ENCODE data around the gene SHC2. TPM values are rescaled to one million over a fixed set of nuclear protein-coding genes. Genes with fewer than 3 reads are reported as not detected.

Gene SHC2
- total and polyA plus RNA-seq, 9 of the 15 experiments (the other 6 are each of a cell fraction or from before 2014, with no cell fraction given): 0.14 to 0.36 (median 0.17) TPM; not detected in 5

GRCh38 chr19:458091-459042, 2.5 kb downstream of the SHC2 start:
- Histone ChIP-seq H4K20me1 (replicated peaks; ENCODE audit: control insufficient read depth, insufficient read depth, low read length) (no peaks in the 10 kb centered on the region), H3K27me3 (ENCODE audit: control insufficient read depth in 2 of 2, insufficient read depth in 2 of 2, low read length in 2 of 2) (peaks cover 6 to 45% of the 10 kb centered on the region in 2 experiments; a peak in 4 of 5 replicates), H3K36me3 (ENCODE audit: control insufficient read depth, insufficient read depth, low read length) (no peaks in the 10 kb centered on the region), H3K9me3 (replicated peaks; ENCODE audit: control insufficient read depth, insufficient read depth, low read depth, low read length) (no peaks in the 10 kb centered on the region; the same call in 1 of the 2 replicates), H3K27ac (ENCODE audit: extremely low read depth, low read depth, low read length) (no peak overlapping the region), H3K79me2 (ENCODE audit: control insufficient read depth, insufficient read depth, low read length) (no peaks in the 10 kb centered on the region), H3K9ac (ENCODE audit: insufficient read depth in 1 of 2, low read depth in 2 of 2, low read length in 2 of 2) (no peak overlapping the region), H3K4me1 (replicated peaks in 1 of 2; ENCODE audit: control insufficient read depth in 2 of 2, insufficient read depth in 2 of 2, low read length in 2 of 2) (peaks cover 5 to 44% of the 10 kb centered on the region in 2 experiments; a peak in 4 of 5 replicates), H3K9me1 (ENCODE audit: control insufficient read depth, insufficient read depth, low read length) (no peaks in the 10 kb centered on the region), H3K4me3 (no peak overlapping the region), H3K4me2 (ENCODE audit: insufficient read depth, low read length) (no peak overlapping the region), H2AFZ (ENCODE audit: low read depth, low read length) (no peak overlapping the region)
- DNase-seq (ENCODE audit: extremely low read depth in 1 of 4, low spot score in 3 of 4): no peak
- ChIA-PET POLR2A (no interaction called here), CTCF (ENCODE audit: low intra/inter-chr PET ratio) (no interaction called here)
- TF ChIP-seq, protein P1, sequence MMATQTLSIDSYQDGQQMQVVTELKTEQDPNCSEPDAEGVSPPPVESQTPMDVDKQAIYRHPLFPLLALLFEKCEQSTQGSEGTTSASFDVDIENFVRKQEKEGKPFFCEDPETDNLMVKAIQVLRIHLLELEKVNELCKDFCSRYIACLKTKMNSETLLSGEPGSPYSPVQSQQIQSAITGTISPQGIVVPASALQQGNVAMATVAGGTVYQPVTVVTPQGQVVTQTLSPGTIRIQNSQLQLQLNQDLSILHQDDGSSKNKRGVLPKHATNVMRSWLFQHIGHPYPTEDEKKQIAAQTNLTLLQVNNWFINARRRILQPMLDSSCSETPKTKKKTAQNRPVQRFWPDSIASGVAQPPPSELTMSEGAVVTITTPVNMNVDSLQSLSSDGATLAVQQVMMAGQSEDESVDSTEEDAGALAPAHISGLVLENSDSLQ (IDR thresholded peaks at IDR 0.05): no peak
- TF ChIP-seq ZNF146 (CRISPR knock-in tag; IDR thresholded peaks at IDR 0.05; ENCODE audit: unreplicated experiment): no peak
- TF ChIP-seq NFIX (CRISPR knock-in tag; IDR thresholded peaks at IDR 0.05; ENCODE audit: low read depth): no peak
- TF ChIP-seq ZBTB7A (IDR thresholded peaks at IDR 0.05; ENCODE audit: borderline replicate concordance, control insufficient read depth, low read depth, low read length): no peak; the same call in 1 of the 2 replicates
- TF ChIP-seq CBFA2T3 (IDR thresholded peaks at IDR 0.05): no peak
- no peak for TF ChIP-seq PHF21A (IDR thresholded peaks at IDR 0.05; ENCODE audit: borderline replicate concordance, low read depth)
- TF ChIP-seq ZMIZ1 (IDR thresholded peaks at IDR 0.05; ENCODE audit: low read depth in 2 of 2, low read length in 2 of 2): no peak
- no peak for TF ChIP-seq ZNF75A (CRISPR knock-in tag; IDR thresholded peaks at IDR 0.05)
- TF ChIP-seq ATF2 (CRISPR knock-in tag; IDR thresholded peaks at IDR 0.05): no peak
- TF ChIP-seq POLR3A (IDR thresholded peaks at IDR 0.05; ENCODE audit: borderline replicate concordance, extremely low read depth, insufficient read depth, insufficient read length): no peak
- in situ Hi-C loops (cut with MboI) (no loop called here), intact Hi-C loops (cut with micrococcal nuclease) (no loop called here)
- no TSS peak for BruUV-seq (replicated peaks)
- no peak for ATAC-seq
- 97% methylated on average over 14 of the region's 89 CpGs for WGBS (ENCODE audit: insufficient coverage, low coverage, missing lambda C conversion rate)
- no peak for FAIRE-seq

Data from K562 (cell line).